GM21360 (cell line): Measurements from ENCODE around the gene BCAR3.
"Not testable (repeated sequence)": the region's sequence is repeated elsewhere in the genome, so short reads cannot be mapped to it uniquely, and the experiment has no call there.

ENCODE experiments used
- ATAC-seq: cut with Tn5 transposase; IDR thresholded peaks from one replicate; pipeline ENCODE4 v1.9.1; 2021; ENCODE audit warnings: mild to moderate bottlenecking, moderate library complexity; ENCODE audit not compliant: unreplicated experiment

Gene BCAR3

DNA sequence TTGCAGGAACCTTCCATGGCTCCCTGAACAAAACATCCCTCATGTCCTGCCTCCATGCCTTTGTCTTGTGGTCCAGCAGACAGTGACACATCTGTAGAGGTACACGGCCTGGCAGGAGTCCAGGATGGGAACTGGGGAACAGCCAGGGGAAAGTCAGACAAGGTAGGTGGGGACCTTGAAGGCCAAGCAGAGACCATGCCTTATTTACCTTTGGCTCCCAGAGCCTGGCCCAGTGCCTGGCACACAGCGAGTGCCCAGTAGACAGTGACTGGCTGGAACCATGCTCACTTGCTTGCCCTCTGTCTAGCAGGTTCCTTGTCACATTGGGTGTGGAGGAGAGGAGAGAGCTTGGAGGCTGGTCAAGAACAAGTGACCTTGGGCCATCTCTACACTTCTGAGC, 81.0 kb downstream of the BCAR3 start:
- ATAC-seq, result no peak

DNA sequence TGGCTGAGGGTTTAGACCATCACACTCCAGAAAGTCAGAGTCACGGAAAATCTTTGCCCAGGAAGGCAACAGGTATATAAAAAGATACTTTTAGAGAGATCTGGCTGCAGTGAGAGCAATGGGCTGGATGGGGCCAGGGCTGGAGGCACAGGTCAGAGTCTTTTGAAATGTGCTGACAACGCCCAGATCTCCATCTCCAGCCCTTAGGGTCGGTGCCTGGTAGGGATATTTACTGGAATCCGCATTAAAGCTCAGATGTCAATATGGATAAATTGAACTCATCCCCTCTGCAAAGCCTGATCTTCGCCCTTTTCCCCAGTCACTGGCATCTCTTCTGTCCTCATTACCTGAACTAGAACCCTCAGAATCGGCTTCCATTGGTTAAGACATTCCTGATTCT, 82.2 kb downstream of the BCAR3 start:
- no peak for ATAC-seq

DNA sequence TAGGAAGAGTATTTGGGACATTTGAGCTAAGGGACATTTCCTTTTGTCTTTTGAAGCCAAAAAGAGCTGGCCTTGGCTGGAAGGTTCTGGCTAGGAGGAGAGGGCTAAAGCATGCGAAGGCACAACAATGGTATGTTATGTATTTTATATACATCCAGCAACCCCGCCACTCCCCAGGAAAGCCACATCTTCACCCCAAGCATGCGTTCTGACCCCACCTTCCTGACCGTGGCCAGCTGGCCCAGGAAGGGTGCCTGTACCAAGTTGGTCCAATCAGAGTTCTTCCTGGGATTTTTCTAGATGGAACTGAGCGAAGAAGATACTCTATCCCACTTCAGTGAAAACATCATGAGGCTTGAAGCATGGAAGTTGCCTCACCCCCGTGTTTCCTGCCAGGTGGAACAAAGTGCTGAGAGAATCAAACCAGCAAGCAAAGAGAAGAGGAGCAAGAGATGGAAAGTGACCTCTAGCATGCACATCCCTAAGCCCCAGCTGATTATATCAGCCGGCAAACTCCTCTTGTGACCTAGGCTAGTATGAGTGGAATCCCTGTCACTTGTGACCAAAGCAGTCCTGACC, 82.7 kb downstream of the BCAR3 start:
- ATAC-seq, result no peak

DNA sequence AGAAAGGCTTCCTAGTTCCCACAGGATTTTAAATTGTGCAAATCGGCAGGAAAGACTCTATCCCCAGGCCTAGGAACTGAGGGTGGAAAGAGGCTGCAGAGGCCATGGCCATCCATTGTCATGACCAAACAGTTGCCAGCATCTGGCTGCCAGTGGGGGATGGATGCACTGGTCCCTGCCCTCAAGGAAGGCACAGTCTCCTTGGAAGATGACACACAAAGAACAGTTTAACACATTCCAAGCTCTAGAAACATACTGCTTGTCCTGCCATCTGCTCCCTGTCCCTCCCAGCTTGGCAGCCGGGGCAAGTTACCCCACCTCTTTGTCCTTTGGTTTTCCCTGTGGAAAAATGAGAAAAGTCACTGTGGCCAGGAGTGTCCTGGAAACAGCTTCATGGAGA, 83.2 kb downstream of the BCAR3 start:
- no peak for ATAC-seq

DNA sequence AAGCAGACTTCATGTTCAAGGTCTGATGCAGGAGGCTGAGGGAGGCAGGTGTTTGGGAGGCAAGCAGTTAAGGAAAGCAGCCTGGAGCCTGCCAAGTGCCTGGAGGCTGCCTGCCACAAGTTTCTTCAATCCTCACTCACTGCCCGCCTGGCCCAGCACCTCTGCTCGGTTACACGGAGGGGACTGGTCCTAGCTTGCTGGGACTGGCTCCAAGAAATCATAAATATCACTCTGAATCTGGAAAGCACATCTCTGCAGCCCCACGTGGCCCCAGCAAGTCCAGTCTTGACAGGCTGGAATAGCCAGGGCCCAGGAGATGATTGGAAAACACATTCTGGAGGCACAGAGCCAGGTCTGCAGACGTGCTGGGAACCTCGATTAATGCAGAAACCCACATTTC, 83.9 kb downstream of the BCAR3 start:
- no peak for ATAC-seq

DNA sequence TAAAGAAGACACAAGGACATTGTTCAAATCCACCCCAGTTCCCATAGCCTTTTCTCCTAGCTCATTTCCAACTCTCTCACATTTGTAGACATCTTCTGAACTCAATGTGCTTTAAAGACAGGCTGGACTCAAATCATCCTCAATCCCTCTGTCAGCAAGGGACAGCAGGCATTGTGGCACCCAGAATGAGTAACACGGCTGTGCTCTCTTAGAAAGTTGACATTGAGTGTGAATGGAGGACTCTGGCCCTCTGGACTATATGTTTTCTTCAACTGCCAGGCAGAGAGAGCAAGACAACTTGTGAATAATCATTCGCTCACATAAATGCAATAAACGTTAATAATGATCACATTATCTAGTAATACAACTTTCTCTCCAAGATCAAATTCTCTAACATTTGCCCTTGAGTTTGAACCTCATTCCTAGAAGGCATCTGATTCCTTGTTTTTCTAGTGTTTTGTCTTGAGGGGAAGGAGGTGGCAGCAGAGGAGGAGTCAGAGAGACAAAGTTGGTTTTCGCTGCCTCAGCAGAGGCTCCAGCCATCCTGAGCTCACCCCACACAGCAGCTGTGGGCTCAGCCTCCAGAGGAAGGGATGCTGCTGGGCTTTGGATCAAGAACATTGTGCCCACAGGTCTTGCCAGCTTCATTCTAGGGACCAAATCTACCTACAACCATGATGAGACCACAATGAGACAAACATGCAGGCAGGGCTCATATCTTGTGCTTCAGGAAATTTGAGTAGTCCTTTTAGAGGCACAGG, 85.1 kb downstream of the BCAR3 start:
- no peak for ATAC-seq

DNA sequence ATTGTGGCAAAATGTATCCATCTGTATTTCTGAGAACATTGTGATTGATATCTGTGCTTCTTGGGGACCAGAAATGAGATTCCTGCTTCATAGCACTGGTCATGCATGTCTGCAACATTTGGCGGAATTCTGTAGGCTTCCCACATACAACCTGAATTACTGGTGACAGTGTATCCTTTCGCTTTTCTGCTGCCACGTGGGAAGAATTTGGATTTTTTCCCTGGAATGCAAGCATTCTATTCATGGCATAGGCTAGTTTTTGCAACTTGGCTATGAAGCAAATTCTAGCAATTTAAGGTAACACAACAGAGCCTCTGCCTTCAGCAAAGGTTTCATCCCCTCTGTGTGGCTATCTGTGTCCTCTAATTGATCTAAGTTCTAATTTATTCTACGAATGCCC, 85.9 kb downstream of the BCAR3 start:
- no peak for ATAC-seq

DNA sequence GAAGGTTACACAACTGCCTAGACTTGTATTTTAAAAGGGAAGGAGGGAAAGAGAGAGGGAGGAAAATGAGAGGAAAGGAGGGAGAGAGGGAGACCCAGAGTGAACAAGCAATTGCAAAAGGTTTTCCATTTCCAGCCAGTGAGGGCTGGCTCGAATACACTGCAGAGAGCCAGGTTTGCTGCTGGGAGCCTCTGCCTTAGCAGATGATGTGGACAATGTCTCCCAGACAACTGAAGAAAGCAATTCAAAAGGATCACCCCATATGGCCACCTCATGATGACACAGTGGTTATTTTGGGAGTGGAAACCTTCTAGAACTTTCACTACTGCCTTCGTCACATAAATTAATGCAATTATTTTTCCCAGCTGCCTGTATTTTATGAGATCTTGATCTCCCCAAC, 86.4 kb downstream of the BCAR3 start:
- no peak for ATAC-seq

DNA sequence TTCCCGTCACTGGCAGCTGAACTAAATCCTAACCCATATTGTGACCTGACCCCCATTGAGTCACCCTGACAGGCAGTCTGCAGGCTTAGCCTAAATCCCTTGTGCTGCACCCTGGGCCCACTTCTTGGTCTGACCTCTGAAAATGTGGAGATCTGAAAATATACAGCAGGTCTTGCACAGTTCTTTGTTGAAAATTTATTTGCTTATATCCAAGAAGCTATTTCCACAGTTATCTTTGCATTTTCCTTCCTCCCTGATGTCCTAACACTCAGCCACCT, 87.1 kb downstream of the BCAR3 start:
- no peak for ATAC-seq

DNA sequence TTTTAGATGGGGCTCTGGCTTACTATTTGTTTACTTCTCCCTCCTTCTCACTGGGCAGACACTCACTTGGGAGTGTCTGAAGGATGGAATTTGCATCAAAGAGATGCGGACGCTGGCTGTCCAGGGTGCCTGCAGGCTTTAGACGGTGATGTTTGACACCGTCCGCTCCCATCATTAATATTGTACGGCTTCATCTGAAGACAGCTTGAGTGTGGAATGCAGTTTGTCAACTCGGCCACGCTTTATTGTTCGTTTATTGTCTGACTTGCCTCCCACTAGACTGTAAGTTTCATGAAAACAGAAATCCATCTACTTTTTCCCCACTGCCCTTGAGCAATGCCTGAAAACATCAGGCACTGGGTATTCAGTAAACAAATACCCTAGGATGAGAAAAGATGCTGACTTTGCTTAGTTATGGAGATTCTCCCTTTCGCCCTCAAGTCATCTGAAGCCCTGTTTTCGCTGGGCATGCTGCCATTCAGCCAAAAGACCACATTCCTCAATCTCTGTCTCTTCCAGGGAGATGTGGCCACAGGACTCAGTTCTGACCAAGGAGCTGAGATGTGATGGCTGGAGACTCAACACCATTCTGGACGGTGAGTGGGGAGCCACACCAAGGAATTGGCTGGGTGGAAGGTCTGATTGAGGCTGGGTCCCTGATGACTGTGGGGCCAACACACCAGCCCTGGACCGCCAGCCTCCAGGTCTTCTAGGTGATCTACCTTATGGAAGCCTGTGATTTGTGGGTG, 87.6 kb downstream of the BCAR3 start:
- no peak for ATAC-seq

DNA sequence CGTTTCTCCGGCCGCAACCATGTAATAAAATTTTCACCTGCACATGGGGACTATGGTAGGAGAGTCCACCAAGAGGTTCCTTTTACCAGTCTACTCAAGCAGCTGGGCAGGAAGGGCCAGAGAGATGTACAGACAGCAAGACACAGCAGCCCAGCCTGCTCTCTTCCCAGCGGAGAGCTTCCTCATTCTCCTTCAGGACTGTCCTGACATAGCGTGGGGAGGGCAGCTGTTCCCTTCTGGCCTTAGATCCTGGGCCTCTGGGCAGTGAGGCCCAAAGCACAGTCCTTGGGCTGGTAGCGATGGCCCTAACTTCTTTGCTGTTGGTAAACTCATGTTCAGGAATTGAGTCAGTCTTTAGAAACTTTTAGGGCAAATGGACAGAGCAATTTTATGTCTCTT, 89.1 kb downstream of the BCAR3 start:
- no peak for ATAC-seq

DNA sequence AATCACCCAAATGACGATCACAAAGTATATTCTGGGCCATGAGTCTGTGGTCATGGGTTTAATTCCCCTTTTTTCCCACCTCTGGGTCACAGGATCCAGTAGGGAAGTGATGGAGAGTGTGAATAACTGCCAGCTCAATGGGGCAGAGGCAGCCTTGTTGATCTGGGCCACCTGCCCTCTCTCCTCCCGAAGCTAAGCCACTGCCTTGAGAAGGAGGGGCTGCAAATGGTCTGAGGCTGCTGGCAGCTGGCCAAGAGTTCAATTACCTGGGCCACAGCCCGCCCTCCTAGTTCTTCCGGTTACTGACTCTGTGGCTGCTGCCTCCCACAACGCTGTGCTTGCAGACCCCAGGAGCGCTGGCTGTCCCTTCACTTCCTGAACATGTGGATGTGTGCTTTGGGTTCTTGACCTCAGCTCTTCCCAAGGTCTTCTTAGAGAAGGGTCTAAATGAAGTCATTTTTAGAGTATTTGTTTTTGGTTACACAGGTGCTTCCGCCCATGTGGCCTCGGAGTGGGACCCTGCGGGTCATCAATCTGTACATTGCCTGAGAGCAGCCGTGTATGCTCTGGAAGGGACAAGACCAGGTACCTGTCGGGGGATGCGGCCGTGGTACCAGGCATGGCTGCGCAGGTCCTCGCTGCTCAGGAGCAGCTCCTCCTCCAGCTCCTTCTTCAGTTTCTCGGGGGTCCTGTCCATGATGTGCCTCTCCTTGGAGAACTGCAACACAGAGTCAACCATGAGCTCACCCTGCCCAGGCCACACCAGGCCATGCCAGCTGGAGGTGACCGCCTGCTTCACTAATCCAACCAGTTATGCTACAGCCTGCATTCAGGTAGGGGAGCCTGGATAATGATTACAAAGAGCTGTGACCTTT, 89.7 kb downstream of the BCAR3 start:
- peak; percentile 76 for ATAC-seq

DNA sequence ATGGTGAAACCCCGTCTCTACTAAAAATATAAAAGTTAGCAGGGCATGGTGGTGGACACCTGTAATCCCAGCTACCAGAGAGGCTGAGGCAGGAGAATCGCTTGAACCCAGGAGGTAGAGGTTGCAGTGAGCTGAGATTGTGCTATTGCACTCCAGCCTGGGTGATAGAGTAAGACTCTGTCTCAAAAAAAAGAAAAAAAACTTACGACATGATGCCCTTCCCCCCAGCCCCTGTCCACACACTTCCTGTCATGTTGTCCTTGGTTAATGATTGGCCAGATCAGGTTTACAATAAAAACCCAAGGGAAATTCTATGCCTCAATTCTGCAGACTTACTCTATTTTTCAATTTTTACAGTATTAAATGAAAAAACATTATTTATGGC, 90.4 kb downstream of the BCAR3 start:
- ATAC-seq, result not testable (repeated sequence)

DNA sequence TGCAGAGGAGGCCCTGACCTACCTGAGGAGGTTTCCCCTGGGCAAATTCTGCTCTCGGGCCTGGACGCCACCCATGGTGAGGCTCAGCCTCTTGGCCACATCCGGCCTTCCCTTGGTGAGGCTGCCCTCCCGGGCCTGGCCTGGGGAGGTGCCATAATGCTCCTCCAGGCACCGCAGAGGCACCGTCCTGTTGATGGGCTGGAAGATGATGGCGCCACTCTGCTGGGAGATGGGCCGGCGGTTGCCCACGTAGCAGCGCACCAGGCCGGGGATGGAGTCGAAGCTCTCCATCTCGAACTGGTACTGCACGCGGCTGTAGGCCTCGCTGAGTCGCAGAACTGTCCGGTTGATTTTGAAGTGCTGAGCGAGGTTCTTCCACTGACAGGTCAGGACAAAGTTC, 92.7 kb downstream of the BCAR3 start:
- no peak for ATAC-seq

DNA sequence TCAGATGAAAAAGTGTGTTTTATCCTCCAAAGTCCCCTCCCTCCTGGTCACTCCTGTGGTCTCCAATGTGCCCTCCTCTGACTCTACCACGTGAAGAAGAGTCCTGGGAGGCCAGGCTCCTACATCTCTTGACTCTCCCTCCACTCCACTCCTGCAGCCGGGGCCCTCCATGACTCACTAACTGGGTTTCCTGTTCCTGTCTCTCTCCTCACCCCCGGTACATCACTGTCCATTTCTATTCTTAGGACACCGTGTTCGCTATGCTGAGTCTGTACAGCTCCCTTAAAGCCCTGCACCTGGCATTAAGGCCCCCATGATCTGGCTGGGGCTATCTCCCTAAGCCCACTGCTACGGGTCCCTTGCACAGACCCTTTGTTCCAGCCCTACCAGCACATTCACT, 93.4 kb downstream of the BCAR3 start:
- ATAC-seq, result no peak

DNA sequence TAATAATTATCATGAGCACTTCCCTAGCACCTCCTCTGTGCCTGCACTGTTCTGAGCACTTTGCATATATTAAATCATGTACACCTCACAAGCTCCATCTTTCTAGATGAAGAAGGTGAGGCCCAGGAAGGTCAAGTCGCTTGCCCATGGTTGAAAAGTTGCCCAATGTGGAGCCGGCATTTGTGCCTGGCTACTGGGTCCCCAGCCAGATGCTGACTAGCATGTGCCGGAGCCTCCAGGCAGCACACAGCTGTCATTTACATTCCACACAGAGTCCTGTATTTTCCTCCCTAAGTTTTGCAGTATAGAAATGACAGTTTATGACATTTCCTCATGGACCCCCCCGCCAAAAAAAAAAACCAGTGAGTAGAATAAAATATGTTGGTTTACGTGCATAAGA, 94.3 kb downstream of the BCAR3 start:
- ATAC-seq, result no peak

DNA sequence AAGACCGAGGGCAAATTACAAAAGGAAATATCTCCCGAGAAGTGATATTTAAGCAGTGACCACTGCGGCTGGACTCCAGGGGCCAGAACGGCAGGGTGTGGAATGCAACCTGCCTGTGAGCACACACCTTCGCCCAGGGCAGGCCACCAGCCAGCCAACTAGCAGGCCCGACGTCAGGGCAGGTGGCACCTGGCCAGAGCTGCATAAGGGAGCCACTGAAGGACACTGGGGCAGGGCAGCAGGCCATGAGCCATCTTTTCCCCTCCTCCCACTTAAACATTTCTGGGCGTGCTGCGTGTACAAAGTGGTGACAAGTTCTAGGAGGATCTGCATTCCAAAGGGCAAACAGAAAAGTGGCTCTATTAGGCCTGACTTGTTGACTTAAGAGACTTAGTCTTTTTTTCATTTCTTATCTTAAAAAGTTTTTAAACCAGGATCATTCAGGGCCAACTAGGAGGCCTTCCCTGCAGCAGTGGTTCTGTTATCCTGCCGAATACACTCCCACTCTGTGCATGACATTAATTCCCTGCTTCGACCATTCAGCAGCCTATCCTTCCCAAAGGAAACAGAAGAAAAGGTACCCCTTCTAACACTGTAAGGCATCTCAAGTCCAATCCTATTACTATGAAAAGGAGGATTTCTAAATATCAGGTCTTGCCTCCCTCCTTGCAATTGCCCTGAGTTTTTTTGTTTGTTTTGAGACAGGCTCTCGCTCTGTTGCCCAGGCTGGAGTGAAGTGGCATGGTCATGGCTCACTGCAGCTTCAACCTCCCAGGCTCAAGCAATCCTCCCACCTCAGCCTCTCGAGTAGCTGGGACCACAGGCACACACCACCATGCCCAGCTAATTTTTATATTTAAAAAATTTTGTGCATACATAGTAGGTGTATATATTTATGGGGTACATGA, 96.3 kb downstream of the BCAR3 start:
- no peak for ATAC-seq

DNA sequence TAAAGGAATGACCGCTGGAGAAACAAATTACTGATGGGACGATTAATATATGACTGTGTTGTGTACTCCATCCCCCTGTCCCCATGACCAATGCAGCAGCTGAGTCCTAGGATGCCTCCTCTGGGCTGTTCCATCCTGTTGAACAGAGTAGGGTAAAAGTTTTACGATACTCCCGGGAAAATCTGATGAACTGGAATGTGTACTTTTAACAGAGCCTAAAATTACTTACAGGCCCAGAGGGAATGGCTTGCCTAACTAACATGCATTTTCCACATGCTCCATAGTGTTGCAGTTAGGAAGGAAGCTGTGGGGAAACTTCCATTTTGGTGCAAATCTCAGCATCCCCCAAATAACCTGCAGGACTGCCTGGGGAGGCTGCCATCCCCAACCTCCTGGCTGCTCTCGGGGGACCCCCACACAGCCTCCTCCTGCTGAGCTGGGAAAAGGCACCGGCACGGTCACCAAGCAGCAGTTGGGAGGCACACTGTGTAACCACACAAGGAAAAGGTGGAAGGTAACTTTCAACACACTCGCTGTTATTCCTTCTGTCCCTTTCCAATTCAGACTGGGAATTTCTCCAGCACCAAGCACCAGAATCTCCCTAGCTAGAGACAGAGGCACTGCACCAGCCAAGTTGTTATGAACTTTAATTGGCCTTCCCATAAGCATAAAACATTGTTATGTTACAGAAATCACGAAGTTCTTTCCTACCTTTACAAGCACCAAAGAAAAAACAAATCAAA, 97.2 kb downstream of the BCAR3 start:
- no peak for ATAC-seq

DNA sequence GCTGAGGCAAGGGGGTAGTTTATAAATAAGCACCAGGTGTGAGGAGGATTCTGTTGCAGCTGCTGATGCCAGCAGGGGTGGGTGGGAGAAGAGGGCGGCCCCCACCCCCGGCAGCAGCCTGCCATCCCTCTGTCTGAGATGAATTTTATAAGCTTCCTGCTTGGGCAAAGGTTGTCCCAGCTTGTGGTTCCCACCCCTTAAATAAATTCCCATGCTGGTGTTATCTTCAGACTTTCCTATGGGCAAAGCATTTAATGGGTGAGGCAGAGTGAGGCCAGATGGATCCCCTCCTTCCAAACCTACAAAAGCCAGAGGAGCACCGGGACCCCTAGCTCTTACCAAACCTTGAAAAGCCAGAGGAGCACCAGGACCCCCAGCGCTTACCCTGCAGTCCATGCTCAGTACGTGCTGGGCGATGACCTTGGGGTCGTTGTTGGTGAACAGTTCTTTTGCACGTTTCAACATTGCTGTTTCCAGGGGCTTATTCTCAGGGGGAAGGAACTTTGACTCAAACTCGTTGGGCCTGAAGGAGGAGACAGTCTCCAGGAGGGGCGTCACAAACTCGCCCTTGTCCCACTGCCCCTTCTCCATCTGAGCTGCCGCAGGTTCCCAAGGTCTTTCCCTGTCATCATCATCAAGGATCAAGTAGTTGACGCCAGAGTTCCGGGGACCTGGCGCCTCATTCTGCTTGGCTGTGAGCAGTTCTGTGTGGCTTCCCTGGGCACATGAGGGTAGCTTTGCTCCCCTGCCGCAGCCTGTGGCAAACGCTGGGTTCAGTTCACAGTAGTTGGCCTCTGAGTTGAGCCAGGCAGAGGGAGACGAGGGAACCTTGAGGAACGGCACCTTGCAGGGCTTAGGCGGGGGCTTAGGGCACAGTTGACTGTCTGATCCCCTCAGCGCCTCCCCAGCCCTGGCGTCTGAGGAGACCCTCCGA, 99.5 kb downstream of the BCAR3 start:
- no peak for ATAC-seq
